SKM-1 treated with dmso at 0.1 percent for 144 hours (cell line): ENCODE results near the gene TMOD2.

ENCODE experiments used
- DNase-seq: peaks from one replicate; lab custom pipeline; 2025; ENCODE audit not compliant: unreplicated experiment; lab: John Stamatoyannopoulos, UW

TMOD2 gene

GRCh38 chr15:51848811-51849210, 97.4 kb downstream of the TMOD2 start:
- no peak for DNase-seq

- no peak for DNase-seq
Observed at GRCh38 chr15:51849860-51850259, 98.5 kb downstream of the TMOD2 start.

- no peak for DNase-seq
Observed at GRCh38 chr15:51853998-51854397, 102.6 kb downstream of the TMOD2 start.

- no peak for DNase-seq
Observed at GRCh38 chr15:51855612-51856011, 104.2 kb downstream of the TMOD2 start.

- no peak for DNase-seq
Observed at GRCh38 chr15:51856714-51857380, 105.5 kb downstream of the TMOD2 start.

- no peak for DNase-seq
Observed at GRCh38 chr15:51861557-51862359, 110.4 kb downstream of the TMOD2 start.

- DNase-seq, result no peak
Observed at GRCh38 chr15:51863131-51863530, 111.7 kb downstream of the TMOD2 start.

- DNase-seq, result no peak
Observed at GRCh38 chr15:51864408-51865056, 113.1 kb downstream of the TMOD2 start.

GRCh38 chr15:51865317-51865716, 113.9 kb downstream of the TMOD2 start:
- DNase-seq, result no peak
